MM.1S (cell line): ENCODE data around the gene ARRB2.

Source experiments
- EZH2 ChIP-seq: fragments of 300-600 bp; sonication (generic); optimal IDR thresholded peaks from 2 replicates; pipeline ENCODE3; 2017; ENCODE audit warnings: low read depth, mild to moderate bottlenecking, antibody characterized with exemption, low read length, mixed read lengths
- TF ChIP-seq, protein P1 (sequence below): fragments of 300-600 bp; sonication (generic); IDR thresholded peaks from 2 replicates; pipeline ENCODE4 v1.5.1; 2016; ENCODE audit warnings: antibody characterized with exemption, low read length, mixed read lengths

- TF ChIP-seq, protein P1, sequence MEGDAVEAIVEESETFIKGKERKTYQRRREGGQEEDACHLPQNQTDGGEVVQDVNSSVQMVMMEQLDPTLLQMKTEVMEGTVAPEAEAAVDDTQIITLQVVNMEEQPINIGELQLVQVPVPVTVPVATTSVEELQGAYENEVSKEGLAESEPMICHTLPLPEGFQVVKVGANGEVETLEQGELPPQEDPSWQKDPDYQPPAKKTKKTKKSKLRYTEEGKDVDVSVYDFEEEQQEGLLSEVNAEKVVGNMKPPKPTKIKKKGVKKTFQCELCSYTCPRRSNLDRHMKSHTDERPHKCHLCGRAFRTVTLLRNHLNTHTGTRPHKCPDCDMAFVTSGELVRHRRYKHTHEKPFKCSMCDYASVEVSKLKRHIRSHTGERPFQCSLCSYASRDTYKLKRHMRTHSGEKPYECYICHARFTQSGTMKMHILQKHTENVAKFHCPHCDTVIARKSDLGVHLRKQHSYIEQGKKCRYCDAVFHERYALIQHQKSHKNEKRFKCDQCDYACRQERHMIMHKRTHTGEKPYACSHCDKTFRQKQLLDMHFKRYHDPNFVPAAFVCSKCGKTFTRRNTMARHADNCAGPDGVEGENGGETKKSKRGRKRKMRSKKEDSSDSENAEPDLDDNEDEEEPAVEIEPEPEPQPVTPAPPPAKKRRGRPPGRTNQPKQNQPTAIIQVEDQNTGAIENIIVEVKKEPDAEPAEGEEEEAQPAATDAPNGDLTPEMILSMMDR: no peak
- no peak for TF ChIP-seq EZH2
Observed at GRCh38 chr17:4665027-4665426, 45.4 kb upstream of the ARRB2 start.
